Right ventricle myocardium inferior (tissue), 1 donor: ENCODE data around the gene RXFP3. TPM values are rescaled to one million over a fixed set of nuclear protein-coding genes. Genes with fewer than 3 reads are reported as not detected.
"Not testable (repeated sequence)": the region's sequence is repeated elsewhere in the genome, so short reads cannot be mapped to it uniquely, and the experiment has no call there.

Experiments used
- ATAC-seq: fragments of 200-7000 bp; cut with Tn5 transposase; one replicate; pipeline ENCODE4 v1.9.1; 2020; ENCODE audit warnings: mild to moderate bottlenecking, moderate library complexity
- DNase-seq: peaks from one replicate; pipeline ENCODE4 v3.0.0; 2021; ENCODE audit errors: missing footprints
- intact Hi-C: fragments of 100-400 bp; cut with DNase I; formaldehyde crosslinking; loops from one replicate; pipeline ENCODE4 v1.11.0; 2022
- total RNA-seq: library from RNA; stranded (reverse); fragmentation: NEBNext Ultra II Directional; extraction: Animal tissue kit (Norgen Biotek cat#: 25700); gene quantifications from one replicate; pipeline ENCODE4 v1.2.1, GENCODE V29; 2021
- donor health status: DM: no; HTN: yes; CAD: no; lungs with severe emphysema.

Gene RXFP3
- total RNA-seq, 1 donor from 2014 or later: not detected

GRCh38 chr5:33929925-33930690, 6.1 kb upstream of the RXFP3 start:
- no peak for DNase-seq
- intact Hi-C loops: no loop called here
- ATAC-seq: no peak

GRCh38 chr5:33931136-33931535, 5.0 kb upstream of the RXFP3 start:
- DNase-seq: no peak
- intact Hi-C loops: no loop called here
- ATAC-seq: no peak

- no peak for DNase-seq
- intact Hi-C loops: loop anchor here (2.0 kb wide), 1 partner anchor 499 kb away; no protein-coding TSS in a partner anchor
- ATAC-seq: no peak
Observed at GRCh38 chr5:33933723-33934169, 2.4 kb upstream of the RXFP3 start.

- DNase-seq (no peak), ATAC-seq (no peak)
- intact Hi-C loops: loop anchor here (2.0 kb wide), 1 partner anchor 499 kb away; no protein-coding TSS in a partner anchor
Observed at GRCh38 chr5:33934176-33934575, 2.0 kb upstream of the RXFP3 start.

- ATAC-seq (peak; percentile 83), DNase-seq (peak; percentile 83)
- intact Hi-C loops: no loop called here
Observed at GRCh38 chr5:33936004-33936380, 194 bp upstream of the RXFP3 start.

- DNase-seq: no peak
- no peak for ATAC-seq
- intact Hi-C loops: no loop called here
Observed at GRCh38 chr5:33937017-33937706, 976 bp downstream of the RXFP3 start.

GRCh38 chr5:33937707-33938506, 1.7 kb downstream of the RXFP3 start:
- ATAC-seq (no peak), DNase-seq (no peak)
- intact Hi-C loops: no loop called here

GRCh38 chr5:33938507-33938796, 2.3 kb downstream of the RXFP3 start:
- intact Hi-C loops: no loop called here
- ATAC-seq (no peak), DNase-seq (no peak)

GRCh38 chr5:33938881-33939280, 2.7 kb downstream of the RXFP3 start:
- ATAC-seq (no peak), DNase-seq (no peak)
- intact Hi-C loops: no loop called here

- DNase-seq (no peak), ATAC-seq (no peak)
- intact Hi-C loops: no loop called here
Observed at GRCh38 chr5:33939556-33940262, 3.5 kb downstream of the RXFP3 start.

GRCh38 chr5:33941090-33941489, 4.9 kb downstream of the RXFP3 start:
- intact Hi-C loops: no loop called here
- no peak for DNase-seq
- no peak for ATAC-seq

GRCh38 chr5:33944543-33945132, 8.5 kb downstream of the RXFP3 start:
- ATAC-seq: no peak
- DNase-seq: no peak
- intact Hi-C loops: no loop called here

- intact Hi-C loops, ATAC-seq, DNase-seq: not testable (repeated sequence)
Observed at GRCh38 chr5:33952175-33952574, 16.0 kb downstream of the RXFP3 start.

- intact Hi-C loops: no loop called here
- DNase-seq: no peak
- no peak for ATAC-seq
Observed at GRCh38 chr5:33957577-33958150, 21.5 kb downstream of the RXFP3 start.

- no peak for DNase-seq
- no peak for ATAC-seq
- intact Hi-C loops: no loop called here
Observed at GRCh38 chr5:33958176-33958575, 22.0 kb downstream of the RXFP3 start.

- no peak for ATAC-seq
- intact Hi-C loops: no loop called here
Observed at GRCh38 chr5:33964132-33964700, 28.0 kb downstream of the RXFP3 start.

GRCh38 chr5:33966805-33967204, 30.6 kb downstream of the RXFP3 start:
- DNase-seq: no peak
- intact Hi-C loops: no loop called here
- ATAC-seq: no peak

More at GRCh38 chr5:33964132-33964700, 28.0 kb downstream of the RXFP3 start:
- no peak for DNase-seq
